GM19035 (cell line): ENCODE measurements around the gene TUBGCP2.
"Not testable (repeated sequence)": the region's sequence is repeated elsewhere in the genome, so short reads cannot be mapped to it uniquely, and the experiment has no call there.

Source experiments
- ATAC-seq: cut with Tn5 transposase; IDR thresholded peaks from one replicate; pipeline ENCODE4 v1.9.1; 2021; ENCODE audit not compliant: unreplicated experiment

Gene TUBGCP2

GRCh38 chr10:133267829-133268228 is 40.8 kb downstream of the TUBGCP2 start:
- ATAC-seq, result no peak

GRCh38 chr10:133267293-133267692 is 41.4 kb downstream of the TUBGCP2 start:
- no peak for ATAC-seq

- no peak for ATAC-seq
Observed at GRCh38 chr10:133266056-133266795, 42.4 kb downstream of the TUBGCP2 start.

- not testable (repeated sequence) for ATAC-seq
Observed at GRCh38 chr10:133265052-133265451, 43.6 kb downstream of the TUBGCP2 start.

- ATAC-seq, result no peak
Observed at GRCh38 chr10:133264461-133264860, 44.2 kb downstream of the TUBGCP2 start.

- no peak for ATAC-seq
Observed at GRCh38 chr10:133263674-133264073, 45.0 kb downstream of the TUBGCP2 start.

- no peak for ATAC-seq
Observed at GRCh38 chr10:133262696-133263095, 46.0 kb downstream of the TUBGCP2 start.

- ATAC-seq, result peak; percentile 72
Observed at GRCh38 chr10:133261726-133262325, 46.8 kb downstream of the TUBGCP2 start.

- ATAC-seq, result peak; percentile 56
Observed at GRCh38 chr10:133260895-133261725, 47.6 kb downstream of the TUBGCP2 start.

- ATAC-seq, result no peak
Observed at GRCh38 chr10:133259602-133259989, 49.1 kb downstream of the TUBGCP2 start.

- ATAC-seq, result no peak
Observed at GRCh38 chr10:133258818-133259601, 49.7 kb downstream of the TUBGCP2 start.

GRCh38 chr10:133258066-133258817 is 50.4 kb downstream of the TUBGCP2 start:
- no peak for ATAC-seq

- no peak for ATAC-seq
Observed at GRCh38 chr10:133257489-133258065, 51.1 kb downstream of the TUBGCP2 start.

- ATAC-seq, result no peak
Observed at GRCh38 chr10:133255323-133255722, 53.3 kb downstream of the TUBGCP2 start.

- no peak for ATAC-seq
Observed at GRCh38 chr10:133254421-133255120, 54.1 kb downstream of the TUBGCP2 start.

- ATAC-seq, result no peak
Observed at GRCh38 chr10:133253361-133253955, 55.2 kb downstream of the TUBGCP2 start.

- ATAC-seq, result no peak
Observed at GRCh38 chr10:133252223-133252552, 56.5 kb downstream of the TUBGCP2 start.

- no peak for ATAC-seq
Observed at GRCh38 chr10:133251388-133252222, 57.1 kb downstream of the TUBGCP2 start.
